Activated CD8-positive, alpha-beta memory T cell treated with anti-CD3 and anti-CD28 coated beads, Interleukin-2, amount 50 U/mL, for 48 hours (primary cell): ENCODE results near the gene SPSB3.
"Not testable (repeated sequence)": the region's sequence is repeated elsewhere in the genome, so short reads cannot be mapped to it uniquely, and the experiment has no call there.

Experiments
- DNase-seq: peaks from one replicate; pipeline ENCODE4 v3.0.0-alpha.2; 2020

The SPSB3 gene

DNA sequence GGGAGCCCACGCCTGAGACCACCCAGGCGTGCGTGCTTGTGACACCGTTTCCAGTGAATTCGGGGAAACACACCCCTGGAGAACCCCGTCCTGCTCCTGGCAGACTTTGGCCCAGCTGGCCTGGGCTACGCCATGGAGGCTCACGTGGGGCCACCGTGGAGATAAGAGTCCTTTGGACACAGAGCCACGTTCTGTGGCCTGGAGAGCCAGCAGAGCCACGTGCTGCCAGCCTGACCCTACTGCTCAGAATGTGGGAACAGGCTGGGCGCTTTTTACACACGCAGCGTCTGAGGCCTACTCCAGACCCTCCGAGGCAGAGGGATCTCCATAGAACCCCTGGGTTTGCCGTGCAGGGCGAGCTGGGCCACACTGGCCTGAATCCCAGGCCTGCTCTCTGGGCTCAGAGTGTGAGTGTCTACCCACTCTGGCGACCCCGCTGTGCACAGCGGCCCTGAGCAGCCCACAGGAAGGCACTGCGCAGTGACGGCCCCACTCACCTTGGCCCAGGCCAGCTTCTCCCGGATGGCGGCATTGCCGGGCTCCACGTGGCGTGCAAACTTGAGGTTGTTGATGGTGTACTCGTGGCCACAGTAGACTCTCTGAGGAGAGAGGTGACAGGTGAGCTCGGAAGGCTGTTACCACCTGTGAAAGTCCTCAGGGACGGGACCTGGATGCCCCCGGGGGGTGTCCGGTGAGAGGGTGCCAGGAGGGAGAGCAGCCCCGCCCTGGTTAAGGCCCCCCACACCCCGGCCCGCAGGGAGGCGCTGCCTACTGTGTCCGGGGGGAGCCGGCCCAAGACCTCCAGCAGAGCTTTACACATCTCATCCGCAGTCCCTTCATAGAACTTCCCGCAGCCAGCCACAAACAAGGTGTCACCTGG, 34.3 kb upstream of the SPSB3 start:
- no peak for DNase-seq

DNA sequence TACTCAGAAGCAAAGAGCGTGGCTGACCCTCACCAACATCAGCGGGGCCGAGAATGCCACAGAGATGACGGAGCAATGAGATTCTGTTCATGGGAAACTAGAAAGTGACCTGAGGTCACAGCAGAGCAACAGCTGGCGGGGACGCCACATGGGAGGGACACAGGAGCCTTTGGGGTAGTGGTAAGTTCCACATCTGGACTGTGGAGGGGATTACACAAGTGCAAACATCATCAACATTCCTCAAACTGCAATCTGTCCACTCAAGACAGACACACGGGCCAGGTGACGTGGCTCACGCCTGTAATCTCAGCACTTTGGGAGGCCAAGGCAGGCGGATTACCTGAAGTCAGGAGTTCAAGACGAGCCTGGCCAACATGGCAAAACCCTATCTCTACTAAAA, 33.1 kb upstream of the SPSB3 start:
- DNase-seq = no peak

DNA sequence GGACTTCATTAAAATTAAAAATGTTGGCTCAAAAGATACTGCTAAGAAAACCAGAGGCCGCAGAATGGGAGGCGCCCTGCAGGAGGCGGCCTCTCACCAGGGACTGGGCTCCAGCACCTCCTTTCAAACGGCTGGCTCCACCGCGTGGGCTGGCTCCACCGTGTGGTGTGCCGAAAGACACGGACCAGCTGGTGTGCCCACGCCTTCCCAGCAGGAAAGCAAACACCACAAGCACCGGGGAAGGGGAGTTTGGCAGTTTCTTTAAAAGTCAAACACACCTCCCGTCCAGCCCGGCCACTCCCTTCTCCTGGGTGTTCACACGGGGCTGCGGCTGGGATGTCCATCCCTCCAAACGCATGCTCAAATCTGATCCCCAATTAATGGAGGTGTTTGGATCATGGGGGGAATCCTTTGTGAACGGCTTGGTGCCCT, 30.4 kb upstream of the SPSB3 start:
- peak; percentile 74 for DNase-seq

DNA sequence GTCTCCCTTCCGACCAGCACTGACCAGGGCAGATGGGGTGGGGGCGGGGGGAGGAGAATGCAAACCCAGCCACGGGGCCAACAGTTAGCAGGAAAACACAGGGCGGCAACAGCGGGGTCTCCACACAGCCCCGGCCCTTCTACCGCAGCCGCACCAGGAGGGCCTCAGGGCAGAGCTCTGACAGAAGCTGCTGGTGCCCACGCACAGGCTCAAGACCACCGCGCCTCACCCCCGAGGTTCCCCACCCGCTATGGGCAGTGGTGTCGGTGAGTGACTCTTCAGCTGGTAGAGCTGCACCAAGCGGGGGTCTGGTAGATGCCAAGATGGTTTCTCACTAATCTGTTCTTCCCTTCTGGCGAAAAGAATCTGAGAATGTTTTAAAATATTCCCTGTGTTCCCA, 28.2 kb upstream of the SPSB3 start:
- no peak for DNase-seq

DNA sequence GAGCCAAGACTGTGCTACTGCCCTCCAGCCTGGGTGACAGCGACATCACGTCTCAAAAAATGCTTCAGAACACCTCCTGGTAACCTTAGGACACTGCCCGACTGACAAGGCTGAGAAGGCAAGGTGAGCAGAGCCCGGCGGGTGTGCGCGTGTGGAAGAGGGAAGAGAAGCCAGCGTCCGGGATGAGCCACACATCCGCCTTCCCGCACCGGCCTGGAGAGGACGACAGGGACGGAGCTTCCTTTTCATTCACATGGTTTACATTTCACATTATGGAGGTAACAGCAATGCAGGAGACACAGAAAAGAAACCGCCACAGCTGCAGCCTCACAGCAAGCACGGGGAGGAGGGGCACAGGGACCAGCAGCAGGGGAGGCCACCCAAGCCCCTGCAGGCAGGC, 27.7 kb upstream of the SPSB3 start:
- DNase-seq = no peak

DNA sequence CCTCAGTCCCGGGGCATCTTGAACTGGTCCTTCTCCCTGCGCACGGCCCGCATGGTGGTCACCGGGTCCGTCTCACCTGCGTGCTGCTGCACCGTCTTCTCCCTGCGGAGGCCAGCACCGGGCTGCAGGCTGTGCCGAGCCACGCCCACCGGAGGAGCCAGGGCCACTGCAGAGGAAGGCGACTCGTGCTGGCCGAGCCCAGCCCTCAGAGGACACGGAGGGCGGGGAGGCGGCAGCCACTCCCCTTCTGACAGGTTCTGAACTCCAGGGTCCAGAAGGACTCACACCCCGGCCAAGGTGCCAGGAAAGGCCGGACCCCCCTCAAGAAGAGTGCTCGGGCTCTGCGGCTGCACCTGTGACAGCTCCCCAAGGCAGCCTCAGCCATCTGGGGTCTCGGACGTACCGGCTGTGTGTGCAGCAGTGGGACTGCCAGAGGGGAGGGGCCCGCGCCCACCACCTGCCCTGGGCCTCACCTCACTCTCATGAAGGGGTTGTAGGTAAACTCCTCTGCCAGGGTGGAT, 27.0 kb upstream of the SPSB3 start:
- no peak for DNase-seq

DNA sequence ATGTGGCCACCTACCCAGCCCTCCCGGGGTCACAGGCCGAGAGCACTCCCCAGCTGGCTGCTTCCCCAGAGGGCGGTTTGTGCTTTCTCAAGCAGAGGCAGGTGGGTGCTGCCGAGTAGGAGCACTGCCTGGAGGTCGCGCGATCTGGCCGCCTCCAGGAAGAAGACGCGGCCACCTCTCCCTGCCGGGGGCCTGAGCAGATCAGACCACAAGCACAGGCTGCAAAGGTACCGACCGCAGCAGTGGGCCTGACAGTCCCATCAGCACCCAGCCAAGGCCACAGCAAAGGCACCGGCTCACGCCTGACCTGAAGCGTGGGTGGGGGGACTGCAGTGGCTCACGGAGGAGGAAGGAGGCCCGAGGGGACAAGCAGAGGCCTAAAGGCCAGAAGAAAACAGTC, 26.3 kb upstream of the SPSB3 start:
- no peak for DNase-seq

DNA sequence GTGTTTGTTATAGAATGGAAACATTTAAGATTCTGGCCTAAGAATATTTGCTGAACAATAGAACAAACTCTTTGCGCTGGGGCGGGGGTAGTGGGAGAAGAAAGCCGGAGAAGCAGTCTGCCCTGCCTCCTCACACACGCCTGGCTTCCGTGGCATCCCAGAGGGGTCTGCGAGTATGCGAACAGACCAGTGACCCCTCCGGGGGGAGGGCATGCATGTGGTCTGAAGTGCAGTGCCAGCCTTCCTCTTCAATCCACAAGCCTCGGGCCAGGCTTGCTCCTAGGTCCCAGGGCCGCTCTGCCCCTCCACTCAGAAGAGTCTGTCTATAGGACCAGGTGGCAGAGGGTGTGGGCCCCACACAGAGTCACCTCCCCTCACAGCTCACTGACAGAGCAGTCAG, 25.3 kb upstream of the SPSB3 start:
- DNase-seq = no peak

DNA sequence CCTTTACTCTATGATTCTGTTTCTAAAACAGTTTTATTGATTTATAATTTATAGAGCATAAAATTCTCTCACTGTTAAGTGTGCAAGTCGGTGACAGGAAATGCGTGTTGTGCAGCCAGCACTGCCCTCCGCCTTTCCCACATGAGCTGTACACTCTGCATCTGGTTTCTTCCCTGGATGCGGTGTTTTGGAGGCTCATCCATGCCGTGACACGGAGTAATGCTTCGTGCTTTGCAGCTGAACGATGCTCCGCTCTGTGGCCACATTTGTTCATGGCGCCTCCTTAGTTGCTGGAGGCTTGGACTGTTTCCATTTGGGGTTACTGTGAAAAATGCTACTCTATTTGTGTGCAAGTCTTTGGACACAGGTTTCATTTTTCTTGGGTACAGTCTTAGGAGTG, 18.3 kb upstream of the SPSB3 start:
- no peak for DNase-seq

DNA sequence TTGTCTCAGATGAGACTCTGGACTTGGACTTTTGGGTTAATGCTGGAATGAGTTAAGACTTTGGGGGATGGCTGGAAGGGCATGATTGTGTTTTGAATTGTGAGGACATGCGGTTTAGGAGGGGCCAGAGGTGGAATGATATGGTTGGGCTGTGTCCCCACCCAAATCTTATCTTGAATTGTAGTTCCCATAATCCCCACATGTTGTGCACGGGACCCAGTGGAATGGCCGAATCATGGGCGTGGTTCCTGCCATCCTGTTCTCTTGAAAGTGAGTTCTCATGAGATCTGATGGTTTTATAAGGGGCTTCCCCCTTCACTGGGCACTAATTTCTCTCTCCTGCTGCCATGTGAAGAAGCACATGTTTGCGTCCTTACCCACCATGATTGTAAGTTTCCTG, 16.9 kb upstream of the SPSB3 start:
- DNase-seq = not testable (repeated sequence)

DNA sequence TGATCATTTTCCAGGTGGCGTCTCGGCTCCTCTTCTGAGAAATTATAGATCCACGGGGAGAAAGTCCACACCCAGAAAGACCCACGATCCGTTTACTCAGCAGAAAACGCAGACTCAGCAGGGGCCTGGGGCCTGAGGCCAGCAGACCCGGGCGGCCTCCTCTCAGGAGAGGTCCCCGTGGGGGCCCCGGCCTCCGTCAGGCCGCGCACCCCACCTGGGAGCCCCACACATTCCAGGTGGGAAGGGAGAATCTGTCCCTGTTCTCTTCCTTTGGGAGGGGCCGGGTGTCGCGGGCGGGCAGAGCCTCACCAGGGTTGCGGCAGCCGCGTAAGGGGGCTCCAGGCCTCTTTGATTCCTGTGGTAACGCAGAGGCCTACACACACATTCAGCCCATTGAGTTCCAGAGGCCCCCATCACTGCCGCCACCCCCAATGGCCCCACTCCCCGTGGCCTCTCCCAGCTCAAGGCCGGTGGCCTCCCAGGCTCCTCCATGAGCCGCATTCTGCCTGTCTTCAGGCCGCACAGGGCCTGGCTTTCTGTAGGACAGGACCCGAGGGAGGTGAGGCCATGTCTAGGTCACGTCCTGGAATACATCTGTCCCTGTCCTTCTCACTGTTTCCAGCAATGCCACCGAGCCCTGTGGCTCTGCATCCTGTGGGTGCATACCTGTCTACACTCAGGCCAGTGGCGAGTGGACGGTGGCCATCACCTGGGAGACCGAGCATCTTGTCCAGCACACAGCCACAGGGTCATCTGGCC, 12.7 kb upstream of the SPSB3 start:
- DNase-seq = no peak

DNA sequence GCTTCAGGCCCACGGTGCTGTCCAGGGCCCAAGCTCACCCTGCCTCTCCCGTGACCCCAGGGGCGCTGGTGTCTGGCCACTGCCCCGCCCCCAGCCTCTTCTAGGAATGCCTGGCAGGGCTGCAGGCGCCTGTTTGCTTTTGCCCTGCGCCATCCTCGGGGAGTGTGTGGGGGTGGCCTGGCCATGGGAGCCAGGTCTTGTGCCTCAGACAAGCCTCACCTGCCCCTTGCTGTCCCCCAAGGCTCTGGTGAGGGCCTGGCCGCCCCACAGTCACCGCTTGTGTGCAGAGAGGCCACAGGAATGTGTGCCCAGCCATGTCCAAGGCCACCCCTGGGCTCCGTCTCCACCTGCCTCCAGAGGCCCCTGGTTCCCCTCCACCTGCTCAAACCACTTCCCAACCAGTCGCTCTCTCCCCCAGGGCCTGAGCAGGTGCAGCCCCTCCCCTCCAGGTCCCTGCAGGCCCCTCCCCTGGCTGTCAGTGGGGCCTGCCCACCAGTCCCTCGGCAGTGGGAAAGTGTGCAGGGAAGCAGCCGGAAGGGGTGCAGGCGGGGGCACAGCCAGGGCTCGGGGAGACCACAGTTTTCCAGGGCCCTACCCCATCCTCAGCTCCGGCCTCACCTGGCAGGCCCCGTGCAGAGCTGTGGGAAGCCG, 12.0 kb upstream of the SPSB3 start:
- peak; percentile 47 for DNase-seq

DNA sequence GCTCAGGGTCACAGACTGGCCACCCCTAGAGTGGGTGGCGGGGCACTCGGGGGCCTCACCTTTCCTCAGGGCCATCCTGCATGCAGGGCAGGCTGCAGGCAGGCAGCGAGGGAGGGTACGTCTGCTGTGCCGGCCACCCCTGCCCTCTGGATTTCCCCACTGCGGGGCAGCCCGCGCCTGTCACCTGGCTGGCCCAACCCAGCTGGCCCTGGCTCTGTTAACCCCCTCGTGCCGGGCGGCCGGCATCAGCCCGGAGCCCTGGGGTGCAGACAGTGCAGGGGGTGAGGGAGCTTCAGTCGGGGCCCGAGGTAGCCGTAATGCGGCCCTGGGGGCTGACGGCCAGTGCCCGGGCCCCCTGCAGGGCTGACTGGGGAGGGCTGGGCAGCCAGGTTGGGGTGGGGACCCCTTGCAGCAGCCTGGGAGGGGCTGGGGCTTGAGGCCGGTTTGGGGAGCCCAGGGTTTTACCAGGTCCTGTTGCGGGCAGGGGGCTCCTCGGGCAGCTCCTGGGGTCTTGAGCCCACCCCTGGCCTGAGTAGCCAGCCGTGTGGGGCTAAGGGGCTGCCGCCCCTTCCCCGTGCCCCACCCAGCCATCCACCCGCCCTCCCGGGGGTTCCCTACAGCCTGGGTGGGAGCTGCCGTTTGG, 11.3 kb upstream of the SPSB3 start, which contains the start of gene IGFALS:
Gene IGFALS (minus strand): TSS at position 128 of the 643 bp plus-strand sequence. CDS start 53 bp downstream, at position 75.
- no peak for DNase-seq

DNA sequence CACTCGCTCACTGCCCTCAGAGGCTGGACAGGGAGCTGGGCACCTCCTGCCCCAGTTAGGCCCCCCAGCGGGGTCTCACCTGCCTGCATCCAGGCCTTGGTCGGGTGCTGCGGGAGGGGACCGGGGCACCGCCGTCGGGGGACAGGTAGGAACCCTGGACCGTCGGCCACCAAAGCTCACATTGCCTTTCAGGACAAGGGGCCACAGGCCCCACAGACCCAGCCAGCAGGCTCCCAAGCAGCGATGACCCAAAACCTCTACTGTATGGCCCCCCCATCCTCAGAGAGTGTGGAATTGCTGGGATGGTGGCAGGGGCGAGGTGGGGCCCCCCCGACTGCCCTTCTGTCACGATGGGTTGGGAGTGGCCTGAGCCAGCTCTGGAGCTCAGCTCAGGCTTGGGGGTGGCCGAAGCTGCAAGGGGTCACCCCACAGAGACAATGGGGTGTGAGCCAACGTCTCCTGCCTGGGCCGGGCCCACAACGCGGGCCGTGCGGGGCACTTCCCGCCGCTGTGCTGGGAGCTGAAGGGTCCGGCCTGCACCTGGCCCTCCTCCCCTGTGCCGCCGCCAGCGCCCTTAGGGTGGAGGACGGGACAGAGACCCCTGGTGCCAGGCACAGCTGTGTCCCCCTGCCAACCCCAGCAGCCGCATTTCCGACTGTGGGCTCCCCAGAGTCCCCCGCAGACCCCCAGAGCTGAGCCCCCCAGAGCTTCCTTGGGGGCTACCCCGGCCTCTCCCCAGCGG, 10.6 kb upstream of the SPSB3 start:
- peak; percentile 42 for DNase-seq

DNA sequence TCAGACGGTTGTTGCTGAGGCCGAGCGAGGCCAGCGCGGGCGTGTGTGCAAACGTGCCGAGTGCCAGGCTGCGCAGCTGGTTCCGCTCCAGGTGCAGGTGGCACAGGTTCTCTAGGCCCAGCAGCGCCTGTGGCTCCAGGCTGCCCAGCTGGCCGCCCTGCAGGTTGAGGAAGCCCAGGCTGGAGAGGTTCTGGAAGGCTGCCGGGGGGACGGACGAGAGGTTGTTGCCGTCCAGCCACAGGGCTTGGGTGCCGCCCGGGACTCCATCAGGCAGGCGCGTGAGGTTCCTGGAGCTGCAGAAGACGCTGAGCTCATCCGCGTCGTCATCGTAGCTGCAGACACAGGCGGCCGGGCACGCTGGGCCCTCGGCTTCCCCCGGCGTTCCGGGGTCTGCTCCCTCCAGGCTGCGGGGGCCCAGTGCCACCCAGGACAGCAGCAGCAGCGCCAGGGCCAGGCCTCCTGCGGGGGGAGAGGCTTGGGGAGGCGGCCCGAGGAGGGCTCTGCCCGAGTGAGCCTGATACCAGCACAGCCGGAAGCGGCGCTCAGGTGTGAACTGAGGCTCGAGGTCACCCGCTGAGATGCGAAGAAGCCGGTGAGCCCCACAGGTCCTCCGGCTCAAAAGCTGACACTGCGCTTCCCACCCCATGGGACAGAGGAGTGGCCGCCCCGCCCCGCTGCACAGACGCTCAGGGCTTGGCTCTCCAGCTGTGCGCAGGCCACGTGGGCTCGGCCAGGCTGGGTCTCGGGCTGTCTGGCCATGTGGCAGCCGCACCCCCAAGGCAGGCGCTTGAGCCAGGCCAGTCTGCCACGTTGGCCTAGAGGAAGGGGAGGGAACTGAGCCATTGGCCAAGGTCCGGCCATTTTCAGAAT, 9.8 kb upstream of the SPSB3 start:
- peak; percentile 44 for DNase-seq

DNA sequence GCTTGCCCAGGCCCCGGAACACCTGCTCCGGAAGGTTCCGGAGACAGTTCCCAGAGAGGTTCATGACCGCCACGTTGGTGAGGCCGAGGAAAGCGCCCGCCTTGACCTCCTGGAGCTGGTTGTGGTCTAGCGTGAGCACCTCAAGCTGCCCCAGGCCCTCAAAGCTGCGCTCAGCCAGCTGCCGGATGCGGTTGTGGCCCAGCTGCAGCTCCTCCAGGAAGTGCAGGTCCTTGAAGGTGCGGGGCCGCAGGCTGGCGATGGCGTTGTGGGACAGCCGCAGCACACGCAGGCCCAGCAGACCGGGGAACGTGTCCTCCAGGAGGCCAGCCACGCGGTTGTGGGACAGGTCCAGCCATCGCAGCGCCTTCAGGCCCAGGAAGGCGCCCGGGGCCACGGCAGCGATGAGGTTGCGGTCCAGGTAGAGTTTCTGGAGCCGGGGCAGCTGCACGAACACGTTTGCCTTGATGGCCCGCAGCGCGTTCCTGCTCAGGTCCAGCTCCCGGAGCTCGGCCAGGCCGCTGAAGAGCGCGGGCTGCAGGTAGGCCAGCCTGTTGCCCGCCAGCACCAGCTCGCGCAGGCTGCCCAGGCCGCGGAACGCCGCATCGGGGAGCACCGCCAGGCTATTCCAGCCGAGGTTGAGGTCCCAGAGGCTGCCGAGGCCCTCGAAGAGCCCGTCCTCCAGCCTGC, 9.0 kb upstream of the SPSB3 start:
- no peak for DNase-seq

DNA sequence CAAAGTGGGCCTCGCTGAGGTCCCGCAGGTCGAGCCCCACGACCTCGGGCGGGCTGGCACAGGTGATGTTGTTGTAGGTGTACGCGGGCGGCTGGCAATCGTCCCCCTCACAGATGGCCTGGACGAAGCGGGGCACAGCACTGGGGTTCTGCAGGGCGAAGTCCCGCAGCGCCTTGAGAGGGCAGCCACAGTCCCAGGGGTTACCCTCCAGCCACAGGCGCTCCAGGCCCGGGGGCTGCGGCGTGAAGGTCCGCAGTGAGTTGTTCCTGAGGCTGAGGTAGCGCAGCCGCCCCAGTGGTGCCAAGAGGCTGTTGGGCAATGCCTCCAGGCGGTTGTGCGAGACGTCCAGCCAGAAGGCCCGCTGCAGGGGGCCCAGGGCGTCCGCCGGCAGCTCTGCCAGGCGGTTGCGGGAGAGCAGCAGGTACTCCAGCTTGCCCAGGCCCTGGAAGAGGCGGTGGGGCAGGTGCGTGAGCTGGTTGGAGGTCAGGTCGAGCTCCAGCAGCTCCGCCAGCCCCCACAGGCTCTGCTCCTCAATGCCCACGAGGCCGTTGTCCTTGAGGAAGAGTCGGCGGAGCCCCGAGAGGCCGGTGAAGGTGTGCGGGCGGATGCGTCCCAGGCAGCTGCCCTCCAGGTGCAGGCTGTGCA, 8.4 kb upstream of the SPSB3 start:
- no peak for DNase-seq

DNA sequence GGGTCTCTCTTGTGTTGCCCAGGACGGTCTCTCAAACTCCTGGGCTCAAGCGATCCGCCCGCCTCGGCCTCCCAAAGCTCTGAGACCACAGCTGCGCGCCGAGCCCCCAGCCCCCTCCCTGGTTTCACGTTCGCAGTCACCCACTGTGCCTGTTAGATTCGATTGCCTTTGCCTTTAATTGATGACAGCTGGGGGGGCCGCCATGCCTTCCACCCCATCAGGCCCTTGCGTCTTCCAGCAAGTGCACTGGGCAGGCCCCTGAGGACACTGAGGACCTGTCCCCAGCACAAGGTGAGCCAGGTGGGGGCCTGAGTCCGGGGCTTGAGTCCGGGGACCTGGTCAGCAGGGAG, 7.9 kb upstream of the SPSB3 start:
- DNase-seq = no peak

DNA sequence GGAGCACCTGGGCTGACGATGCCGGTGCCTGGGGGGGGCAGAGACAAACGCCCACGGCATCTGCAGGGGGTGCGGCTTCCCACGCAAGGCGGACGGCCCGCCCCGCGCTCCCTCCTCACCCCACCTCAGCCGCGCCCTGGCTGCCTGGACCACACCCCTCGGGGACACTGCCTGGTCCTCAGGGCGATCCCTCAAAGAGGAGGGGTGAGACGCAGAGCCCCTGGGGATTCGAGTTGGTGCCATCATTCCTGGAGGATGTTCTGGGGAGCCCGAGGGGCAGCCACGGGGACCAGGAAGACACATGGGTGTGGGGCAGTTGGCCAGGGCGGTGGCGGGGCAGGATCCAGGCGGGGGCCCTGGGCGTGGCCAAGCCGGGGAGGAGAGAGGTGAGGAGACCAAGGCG, 7.3 kb upstream of the SPSB3 start:
- DNase-seq = peak; percentile 47

DNA sequence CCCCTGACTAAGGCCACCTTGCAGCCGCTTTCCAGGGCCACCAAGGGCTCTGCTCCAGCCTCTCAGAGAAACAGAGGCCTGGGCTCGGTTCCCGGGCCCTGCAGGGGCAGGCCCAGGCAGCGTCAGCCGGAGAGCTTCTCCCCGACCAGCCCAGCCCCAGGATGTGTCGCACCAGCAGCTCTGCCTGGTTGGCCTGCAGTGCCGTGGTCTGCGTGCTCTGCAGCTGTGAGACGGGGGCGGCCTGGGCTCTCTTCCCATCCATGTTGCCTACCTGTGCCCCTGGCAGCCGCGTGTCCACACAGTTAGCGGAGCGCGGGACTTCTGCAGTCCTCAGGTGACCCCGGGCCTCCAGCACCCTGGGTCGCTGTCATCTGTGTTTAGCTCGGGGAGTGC, 6.3 kb upstream of the SPSB3 start:
- DNase-seq = peak; percentile 43
